ENCODE results near the gene PRXL2C. TPM values are rescaled to one million over a fixed set of nuclear protein-coding genes. Genes with fewer than 3 reads are reported as not detected.
"Not testable (repeated sequence)": the region's sequence is repeated elsewhere in the genome, so short reads cannot be mapped to it uniquely, and the experiment has no call there.

The PRXL2C gene
- total RNA-seq, 5 donors from 2014 or later (not counting 1 experiment from before 2014, with no cell fraction given): 9.3 to 17.0 (median 11.2) TPM

- H3K9me3 Mint-ChIP-seq; H3K36me3 ChIP-seq (ENCODE audit: control insufficient read depth in 2 of 2, extremely low read depth in 1 of 2, insufficient read depth in 1 of 2, low read length in 1 of 2); H3K27ac ChIP-seq (ENCODE audit: low read length); H3K27ac Mint-ChIP-seq; H3K4me1 Mint-ChIP-seq; H3K4me1 ChIP-seq (ENCODE audit: control insufficient read depth in 1 of 2, extremely low read depth in 1 of 2, insufficient read depth in 2 of 2, low read length in 2 of 2); H3K9me3 ChIP-seq; H3K36me3 Mint-ChIP-seq; H3K4me3 Mint-ChIP-seq; H3K4me3 ChIP-seq (ENCODE audit: control insufficient read depth in 1 of 2, extremely low read depth in 1 of 2, low read length in 1 of 2): not testable (repeated sequence)
- peaks cover 3 to 16% of the 10 kb centered on the region in 2 donors for H3K27me3 Mint-ChIP-seq
- H3K27me3 ChIP-seq (replicated peaks in 1 of 2; ENCODE audit: control insufficient read depth in 2 of 2, extremely low read depth in 1 of 2, insufficient read depth in 2 of 2, low read length in 1 of 2): peaks cover 0 to 14% of the 10 kb centered on the region in 2 experiments
- POLR2A ChIA-PET: interaction anchor here in 1 of 2 donors (0.9 kb wide), 1 partner anchor 12 kb away, joined by 5 read pairs; the partner anchor contains the start of gene PRXL2C
- CTCF ChIA-PET: interaction anchor here (0.5 to 2.2 kb wide), 8 partner anchors 21 to 938 kb away, joined by 3 to 16 read pairs (median 4); no protein-coding TSS in a partner anchor
- ATAC-seq (replicated peaks in 1 of 4): peak in 2 of 4 experiments; percentile 28 to 53
- DNase-seq: peak in 4 of 35 experiments; percentile 1 to 65 (median 9)
- WGBS (ENCODE audit: insufficient coverage): 78% methylated on average over 4 of the region's 15 CpGs
These were observed 11.7 kb upstream of the PRXL2C start for GRCh38 chr9:96666653-96667362.

GRCh38 chr9:96665789-96666188 lies 10.7 kb upstream of the PRXL2C start:
- Mint-ChIP-seq H3K27ac (no peak overlapping the region), H3K9me3 (no peaks in the 10 kb centered on the region), H3K4me1 (no peaks in the 10 kb centered on the region), H3K36me3 (no peaks in the 10 kb centered on the region), H3K27me3 (peaks cover 0 to 16% of the 10 kb centered on the region in 2 donors), H3K4me3 (no peak overlapping the region)
- ChIA-PET POLR2A (interaction anchor here in 1 of 2 donors (0.6 kb wide), 1 partner anchor 618 kb away, joined by 4 read pairs; no protein-coding TSS in a partner anchor), CTCF (interaction anchor here in 1 of 2 donors (0.6 kb wide), 1 partner anchor 939 kb away, joined by 4 read pairs; no protein-coding TSS in a partner anchor)
- Histone ChIP-seq H3K4me3 (ENCODE audit: control insufficient read depth in 1 of 2, extremely low read depth in 1 of 2, low read length in 1 of 2) (no peak overlapping the region), H3K9me3 (no peaks in the 10 kb centered on the region), H3K4me1 (ENCODE audit: control insufficient read depth in 1 of 2, extremely low read depth in 1 of 2, insufficient read depth in 2 of 2, low read length in 2 of 2) (no peaks in the 10 kb centered on the region), H3K36me3 (ENCODE audit: control insufficient read depth in 2 of 2, extremely low read depth in 1 of 2, insufficient read depth in 1 of 2, low read length in 1 of 2) (no peaks in the 10 kb centered on the region), H3K27me3 (replicated peaks in 1 of 2; ENCODE audit: control insufficient read depth in 2 of 2, extremely low read depth in 1 of 2, insufficient read depth in 2 of 2, low read length in 1 of 2) (peaks cover 0 to 14% of the 10 kb centered on the region in 2 experiments), H3K27ac (ENCODE audit: low read length) (no peak overlapping the region)
- no peak for DNase-seq
- no peak for ATAC-seq (replicated peaks in 1 of 4)
- no CpG with 5 or more reads among the region's 6 CpGs for WGBS (ENCODE audit: insufficient coverage)

GRCh38 chr9:96663506-96664120 lies 8.5 kb upstream of the PRXL2C start:
- peaks cover 0 to 8% of the 10 kb centered on the region in 2 experiments for H3K27me3 ChIP-seq (replicated peaks in 1 of 2; ENCODE audit: control insufficient read depth in 2 of 2, extremely low read depth in 1 of 2, insufficient read depth in 2 of 2, low read length in 1 of 2)
- Mint-ChIP-seq H3K27me3 (peaks cover 0 to 16% of the 10 kb centered on the region in 2 donors), H3K36me3 (no peaks in the 10 kb centered on the region), H3K27ac (no peak overlapping the region), H3K4me3 (no peak overlapping the region), H3K4me1 (no peaks in the 10 kb centered on the region), H3K9me3 (no peaks in the 10 kb centered on the region)
- H3K9me3 ChIP-seq: no peaks in the 10 kb centered on the region
- WGBS (ENCODE audit: insufficient coverage): 99% methylated on average over 9 of the region's 20 CpGs
- H3K27ac ChIP-seq (ENCODE audit: low read length): no peak overlapping the region
- no peaks in the 10 kb centered on the region for H3K4me1 ChIP-seq (ENCODE audit: control insufficient read depth in 1 of 2, extremely low read depth in 1 of 2, insufficient read depth in 2 of 2, low read length in 2 of 2)
- ChIA-PET POLR2A (interaction anchor here in 1 of 2 donors (0.6 kb wide), 1 partner anchor 14 kb away, joined by 3 read pairs; no protein-coding TSS in a partner anchor), CTCF (interaction anchor here in 1 of 2 donors (0.6 kb wide), 1 partner anchor 343 kb away, joined by 4 read pairs; no protein-coding TSS in a partner anchor)
- DNase-seq: no peak
- no peak overlapping the region for H3K4me3 ChIP-seq (ENCODE audit: control insufficient read depth in 1 of 2, extremely low read depth in 1 of 2, low read length in 1 of 2)
- no peak for ATAC-seq (replicated peaks in 1 of 4)
- H3K36me3 ChIP-seq (ENCODE audit: control insufficient read depth in 2 of 2, extremely low read depth in 1 of 2, insufficient read depth in 1 of 2, low read length in 1 of 2): no peaks in the 10 kb centered on the region

- Histone ChIP-seq H3K4me3 (ENCODE audit: control insufficient read depth in 1 of 2, extremely low read depth in 1 of 2, low read length in 1 of 2) (no peak overlapping the region), H3K4me1 (ENCODE audit: control insufficient read depth in 1 of 2, extremely low read depth in 1 of 2, insufficient read depth in 2 of 2, low read length in 2 of 2) (no peaks in the 10 kb centered on the region), H3K27ac (ENCODE audit: low read length) (no peak overlapping the region), H3K36me3 (ENCODE audit: control insufficient read depth in 2 of 2, extremely low read depth in 1 of 2, insufficient read depth in 1 of 2, low read length in 1 of 2) (no peaks in the 10 kb centered on the region), H3K27me3 (replicated peaks in 1 of 2; ENCODE audit: control insufficient read depth in 2 of 2, extremely low read depth in 1 of 2, insufficient read depth in 2 of 2, low read length in 1 of 2) (peaks cover 4 to 5% of the 10 kb centered on the region in 2 experiments), H3K9me3 (no peaks in the 10 kb centered on the region)
- ATAC-seq (replicated peaks in 1 of 4) (no peak), DNase-seq (no peak)
- POLR2A ChIA-PET: no interaction called here
- CTCF ChIA-PET: no interaction called here
- peaks cover 0 to 16% of the 10 kb centered on the region in 2 donors for H3K27me3 Mint-ChIP-seq
- peaks cover 2 to 6% (median 5%) of the 10 kb centered on the region in 3 donors for H3K4me1 Mint-ChIP-seq
- H3K36me3 Mint-ChIP-seq: no peaks in the 10 kb centered on the region
- no peak overlapping the region for H3K27ac Mint-ChIP-seq
- no peak overlapping the region for H3K4me3 Mint-ChIP-seq
- H3K9me3 Mint-ChIP-seq: no peaks in the 10 kb centered on the region
- 87% methylated on average over 3 of the region's 4 CpGs for WGBS (ENCODE audit: insufficient coverage)
These were observed 6.6 kb upstream of the PRXL2C start for GRCh38 chr9:96661711-96662110.

GRCh38 chr9:96660692-96661248 lies 5.7 kb upstream of the PRXL2C start:
- Histone ChIP-seq H3K9me3 (no peaks in the 10 kb centered on the region), H3K27ac (ENCODE audit: low read length) (no peak overlapping the region), H3K27me3 (replicated peaks in 1 of 2; ENCODE audit: control insufficient read depth in 2 of 2, extremely low read depth in 1 of 2, insufficient read depth in 2 of 2, low read length in 1 of 2) (peaks cover 4 to 5% of the 10 kb centered on the region in 2 experiments), H3K4me1 (ENCODE audit: control insufficient read depth in 1 of 2, extremely low read depth in 1 of 2, insufficient read depth in 2 of 2, low read length in 2 of 2) (peaks cover under 1 to 7% of the 10 kb centered on the region in 2 experiments), H3K4me3 (ENCODE audit: control insufficient read depth in 1 of 2, extremely low read depth in 1 of 2, low read length in 1 of 2) (no peak overlapping the region), H3K36me3 (ENCODE audit: control insufficient read depth in 2 of 2, extremely low read depth in 1 of 2, insufficient read depth in 1 of 2, low read length in 1 of 2) (no peaks in the 10 kb centered on the region)
- Mint-ChIP-seq H3K9me3 (no peaks in the 10 kb centered on the region), H3K36me3 (no peaks in the 10 kb centered on the region), H3K27me3 (peaks cover 0 to 13% of the 10 kb centered on the region in 2 donors), H3K27ac (no peak overlapping the region), H3K4me1 (peaks cover 9 to 10% (median 9%) of the 10 kb centered on the region in 3 donors), H3K4me3 (no peak overlapping the region)
- 94% methylated on average over 4 of the region's 7 CpGs for WGBS (ENCODE audit: insufficient coverage)
- CTCF ChIA-PET: no interaction called here
- POLR2A ChIA-PET: interaction anchor here in 1 of 2 donors (0.7 kb wide), 1 partner anchor 83 kb away, joined by 3 read pairs; no protein-coding TSS in a partner anchor
- ATAC-seq (replicated peaks in 1 of 4): no peak
- no peak for DNase-seq

Data from T-cell (primary cell).